NCI-H2029 treated with DMSO at 0.1 percent for 48 hours (cell line): ENCODE results near the gene CDC42BPG.

Experiments used
- DNase-seq: peaks from one replicate; lab custom pipeline; 2025; lab: John Stamatoyannopoulos, UW

CDC42BPG gene

DNA sequence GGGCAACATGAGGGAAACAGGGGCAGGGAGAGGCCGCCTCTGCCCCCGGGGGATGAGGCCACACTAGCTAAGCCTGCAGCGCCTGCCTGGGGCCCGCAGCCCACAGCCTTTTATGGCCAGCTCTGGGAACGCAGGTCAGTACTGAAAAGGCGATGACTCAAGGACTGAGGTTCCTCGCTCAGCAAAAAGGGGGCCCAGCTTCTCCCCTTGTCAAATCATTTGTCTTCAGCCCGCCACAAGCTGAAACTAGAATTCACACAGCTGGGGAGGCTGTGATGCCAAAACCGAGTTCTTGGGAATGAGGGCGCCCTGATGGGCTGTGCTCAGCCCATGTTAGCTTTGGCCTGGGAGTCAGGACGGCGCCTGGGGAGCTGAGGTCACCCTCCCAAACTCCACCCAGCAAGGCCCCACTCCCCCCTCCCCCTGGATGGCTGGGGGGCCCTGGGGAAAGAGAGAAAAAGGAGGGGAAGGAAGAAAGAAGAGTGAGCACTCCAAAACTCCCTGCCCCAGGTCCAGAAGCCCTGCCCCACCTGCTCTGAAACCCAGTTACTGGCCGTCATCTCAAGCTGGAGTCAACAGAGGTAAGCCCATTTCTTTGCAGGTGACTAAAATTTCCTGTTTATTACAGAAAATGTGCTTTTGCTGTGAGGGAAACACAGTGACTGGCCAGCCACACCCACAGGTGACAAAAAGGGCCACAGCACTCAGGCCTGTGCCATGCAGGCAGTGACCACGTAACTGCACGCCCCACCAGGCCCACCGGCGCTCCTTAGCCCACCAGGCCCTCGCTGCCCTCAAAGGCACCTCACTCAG is 20.2 kb upstream of the CDC42BPG start:
- no peak for DNase-seq

DNA sequence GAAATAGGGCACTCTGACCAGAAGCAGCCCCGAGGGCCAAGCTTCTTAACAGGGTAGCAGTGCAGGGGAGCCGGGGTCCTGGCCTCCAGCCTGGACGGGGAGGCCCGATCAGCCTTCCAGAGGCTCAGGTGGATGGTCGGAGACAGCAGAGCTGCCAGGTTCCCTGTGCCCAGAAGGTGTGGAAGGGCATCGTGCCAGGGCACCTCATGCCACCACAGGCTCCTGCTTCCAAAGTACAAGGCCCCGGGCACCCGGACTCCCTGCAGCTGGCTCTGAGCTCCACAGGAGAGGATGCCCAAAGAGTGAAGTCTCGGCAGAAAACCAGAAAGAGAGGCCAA is 19.7 kb upstream of the CDC42BPG start:
- DNase-seq: no peak

DNA sequence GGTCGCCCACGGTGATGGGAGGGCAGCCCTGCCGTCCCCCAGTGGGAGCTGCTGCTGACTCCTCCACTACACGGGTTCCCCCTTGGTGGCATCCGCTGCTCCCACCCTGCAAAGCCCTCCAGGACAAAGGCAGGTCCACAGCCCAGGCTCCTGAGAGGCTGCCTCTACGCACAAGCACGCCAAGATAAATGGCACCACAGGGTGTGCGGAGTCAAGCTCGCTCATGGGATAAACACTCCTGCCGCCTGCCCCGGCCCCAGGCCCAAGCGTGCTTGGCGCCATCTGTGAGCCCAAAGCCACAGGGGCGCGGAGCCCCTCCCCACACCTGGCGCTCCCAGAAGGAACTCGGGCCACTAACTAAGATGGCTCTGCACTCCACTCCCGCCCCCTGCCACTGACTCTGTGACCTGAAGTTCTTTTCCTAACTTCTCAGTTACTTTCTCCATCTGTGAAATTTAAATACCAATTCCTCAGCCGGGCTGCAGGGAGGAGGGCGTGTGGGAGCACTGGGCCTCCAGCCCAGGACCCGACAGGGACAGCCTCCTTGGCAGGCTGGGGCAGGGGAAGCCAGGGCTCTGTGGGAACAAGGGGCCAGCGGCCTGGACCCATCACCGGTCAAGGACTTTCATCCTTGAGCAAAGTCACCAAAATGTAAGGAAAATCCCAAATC is 19.1 kb upstream of the CDC42BPG start:
- no peak for DNase-seq

DNA sequence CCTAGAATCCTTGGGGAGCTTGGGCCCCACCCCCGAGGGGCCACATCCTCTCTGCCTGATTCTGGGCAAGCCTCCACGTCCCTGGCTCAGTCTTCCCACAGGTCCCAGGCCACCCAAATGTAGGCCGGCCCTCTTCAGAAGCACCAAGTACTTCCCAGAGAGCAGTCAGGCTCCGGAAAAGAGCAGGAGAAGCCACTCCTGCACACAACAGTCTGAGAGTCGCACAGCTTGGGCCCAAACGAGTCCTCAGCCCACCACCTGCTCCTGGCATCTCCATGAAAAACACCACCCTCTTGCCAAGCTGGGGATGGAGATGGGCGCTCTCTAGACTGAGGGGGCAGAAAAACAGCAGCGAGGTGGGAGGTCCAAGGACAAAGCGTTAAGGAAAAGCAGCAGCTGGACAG is 18.5 kb upstream of the CDC42BPG start:
- DNase-seq: no peak

DNA sequence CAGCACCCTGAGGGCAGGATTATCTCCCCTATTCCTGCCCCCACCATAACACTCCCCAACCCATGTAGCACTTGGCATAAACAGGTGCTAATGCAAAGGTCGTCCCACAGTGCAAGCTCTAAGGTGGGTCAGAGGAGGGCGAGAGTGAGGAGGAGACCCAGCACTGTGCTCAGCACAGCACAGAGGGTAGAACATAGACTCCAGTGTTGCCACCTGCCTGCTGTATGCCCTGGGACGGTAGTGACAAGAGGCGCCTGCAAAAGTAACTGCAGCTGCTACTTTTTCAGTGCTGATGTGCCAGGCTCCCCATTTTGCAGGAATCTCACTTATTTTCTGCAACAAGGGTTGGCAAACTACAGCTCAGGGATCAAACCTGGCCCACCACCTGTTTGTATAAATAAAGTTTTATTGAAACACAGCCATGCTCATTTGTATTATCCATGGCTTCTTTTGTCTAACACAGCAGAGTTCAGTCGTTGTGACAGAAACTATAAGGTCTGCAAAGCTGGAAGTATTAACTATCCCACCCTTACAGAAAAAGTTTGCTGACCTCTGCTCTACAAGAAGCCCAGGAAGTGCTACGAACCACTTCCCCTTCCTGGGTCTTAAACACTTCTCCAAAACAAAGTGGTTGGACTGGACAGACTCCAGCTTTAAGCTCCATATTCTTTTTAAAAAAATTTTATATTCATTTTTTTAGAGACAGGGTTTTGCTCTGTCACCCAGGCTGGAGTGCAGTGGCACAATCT is 16.9 kb upstream of the CDC42BPG start:
- DNase-seq: no peak

DNA sequence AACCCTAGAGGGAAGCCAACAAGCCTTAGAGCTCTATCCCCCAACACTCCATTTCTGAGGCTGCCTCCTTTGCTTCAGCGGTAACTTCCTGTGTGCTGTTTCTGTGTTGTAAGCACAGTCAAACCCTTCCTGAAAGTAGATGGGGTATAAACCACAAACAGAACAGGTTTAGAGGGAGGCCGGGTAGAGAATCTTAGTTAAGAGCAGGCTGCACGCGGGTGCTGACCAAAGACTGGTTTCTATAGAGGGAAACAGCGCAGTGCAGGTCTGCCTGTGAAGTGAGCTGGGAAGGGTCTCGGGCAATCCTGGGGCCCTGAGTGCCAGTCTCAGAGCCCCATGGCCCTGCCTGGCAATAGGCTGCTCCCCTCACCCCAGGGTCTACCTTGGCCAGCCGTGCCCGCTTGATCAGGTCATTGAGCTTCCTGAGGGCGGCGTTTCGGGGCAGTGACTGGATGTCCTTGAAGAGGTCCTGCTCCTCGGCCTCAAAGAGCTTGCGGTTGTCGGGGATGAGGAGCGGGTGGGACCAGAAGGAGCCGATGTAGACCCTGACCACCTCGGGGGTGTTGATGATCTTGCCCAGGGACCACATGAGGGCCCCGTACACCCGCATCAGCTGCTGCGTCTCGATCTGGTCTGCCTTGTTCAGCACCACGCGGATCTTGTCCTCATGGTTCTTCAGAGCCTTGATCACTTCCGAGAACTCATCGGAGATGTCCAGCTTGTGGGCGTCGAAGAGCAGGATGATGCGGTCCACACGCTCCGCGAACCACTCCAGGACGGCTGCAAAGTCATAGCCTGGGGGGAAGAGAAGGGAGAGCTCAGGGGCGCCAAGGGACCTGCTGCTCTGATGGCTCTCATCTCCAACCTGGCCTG is 15.3 kb upstream of the CDC42BPG start:
- DNase-seq: no peak

DNA sequence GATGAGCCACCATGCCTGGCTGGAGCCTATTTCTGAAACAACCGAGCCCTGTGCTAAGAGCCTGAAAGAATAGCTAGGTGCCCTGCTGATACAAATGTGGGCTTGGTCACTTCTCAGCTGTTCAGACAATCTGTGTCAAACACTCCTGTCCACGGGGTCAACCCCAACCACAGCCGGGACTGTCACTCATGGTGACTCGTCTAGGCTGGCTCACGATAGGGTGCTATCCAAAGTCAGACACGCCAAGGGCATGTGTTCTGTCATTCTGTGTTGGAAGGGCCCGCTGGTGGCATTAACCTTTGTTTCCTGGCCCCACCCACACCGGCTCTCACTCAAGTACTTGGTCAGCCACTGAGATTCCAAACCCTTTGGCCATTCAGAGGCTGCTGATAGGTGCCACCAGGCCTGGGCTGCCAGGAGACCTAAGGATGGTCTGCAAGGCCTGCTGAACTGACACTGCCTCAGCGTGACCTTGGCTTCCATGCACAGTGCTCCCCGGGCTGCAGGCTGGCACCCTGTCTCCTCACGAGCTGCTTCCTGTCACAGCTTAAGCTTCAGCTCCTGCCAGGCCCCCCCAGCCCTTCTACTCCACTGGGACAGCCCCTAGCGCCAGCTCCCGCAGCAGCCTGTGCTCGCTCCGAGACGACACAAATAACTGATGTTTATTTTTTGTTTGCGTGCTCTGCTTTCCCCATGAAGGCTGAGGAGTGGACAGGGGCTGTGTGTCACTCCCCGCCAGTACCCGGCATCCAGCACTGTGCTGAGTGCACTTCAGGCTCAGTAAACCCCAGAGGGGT is 14.2 kb upstream of the CDC42BPG start:
- no peak for DNase-seq

DNA sequence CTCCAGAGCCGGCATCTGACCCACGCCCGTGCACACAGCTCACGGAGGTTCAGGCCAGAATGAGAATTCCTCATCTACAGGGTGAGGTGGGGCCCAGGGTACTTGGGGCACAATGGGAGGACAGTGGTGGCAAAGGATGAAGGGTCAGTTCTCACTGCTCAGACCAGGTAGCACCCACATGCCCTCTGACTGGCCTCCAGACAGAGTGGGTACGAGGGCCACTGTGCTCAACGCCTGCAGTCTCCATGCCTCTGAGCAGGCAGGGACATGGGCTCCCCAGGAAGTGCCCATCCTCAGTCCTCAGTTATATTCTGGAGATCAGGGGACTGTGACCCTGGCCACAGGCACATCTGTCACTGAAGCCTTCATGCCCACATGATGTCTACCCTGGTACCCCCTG is 13.0 kb upstream of the CDC42BPG start:
- no peak for DNase-seq

DNA sequence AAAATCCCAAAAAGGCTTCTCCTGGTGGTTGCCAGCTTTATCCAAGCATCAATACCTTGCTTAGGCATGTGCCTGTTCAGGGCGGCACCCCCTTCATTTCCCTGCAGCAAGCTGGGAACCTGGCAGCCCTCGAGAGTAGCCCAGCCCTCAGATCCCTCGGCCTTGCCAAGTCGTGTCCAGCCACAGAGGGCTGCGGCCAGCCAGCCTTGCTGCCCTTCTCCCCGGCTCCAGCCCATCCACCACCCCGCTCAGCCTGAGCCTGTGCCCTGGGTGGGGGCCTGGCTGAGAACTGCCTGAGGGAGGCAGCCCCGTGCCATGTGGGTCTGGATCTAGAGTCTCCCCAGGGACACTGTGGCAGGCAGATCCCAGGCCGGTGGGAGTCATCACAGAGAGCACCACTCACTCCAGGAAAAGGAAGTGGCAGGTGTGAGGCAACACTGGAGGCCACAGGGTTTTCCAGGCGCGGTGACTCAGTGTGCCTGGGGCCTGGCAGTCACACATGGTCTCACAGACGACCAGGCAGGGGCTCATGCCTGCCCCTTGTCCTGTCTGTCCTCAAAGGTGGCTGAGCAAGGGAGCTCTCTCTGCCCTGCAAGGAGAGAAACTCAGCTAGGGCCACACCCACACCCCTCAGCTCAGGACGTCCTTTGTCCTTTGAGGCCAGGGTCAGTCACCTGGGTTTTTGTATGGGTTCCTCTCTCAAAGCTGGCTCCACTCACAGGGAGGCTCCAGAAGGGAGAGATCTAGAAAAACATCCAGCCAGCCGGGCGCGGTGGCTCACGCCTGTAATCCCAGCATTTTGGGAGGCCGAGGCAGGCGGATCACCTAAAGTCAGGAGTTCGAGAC is 12.2 kb upstream of the CDC42BPG start:
- DNase-seq: no peak

DNA sequence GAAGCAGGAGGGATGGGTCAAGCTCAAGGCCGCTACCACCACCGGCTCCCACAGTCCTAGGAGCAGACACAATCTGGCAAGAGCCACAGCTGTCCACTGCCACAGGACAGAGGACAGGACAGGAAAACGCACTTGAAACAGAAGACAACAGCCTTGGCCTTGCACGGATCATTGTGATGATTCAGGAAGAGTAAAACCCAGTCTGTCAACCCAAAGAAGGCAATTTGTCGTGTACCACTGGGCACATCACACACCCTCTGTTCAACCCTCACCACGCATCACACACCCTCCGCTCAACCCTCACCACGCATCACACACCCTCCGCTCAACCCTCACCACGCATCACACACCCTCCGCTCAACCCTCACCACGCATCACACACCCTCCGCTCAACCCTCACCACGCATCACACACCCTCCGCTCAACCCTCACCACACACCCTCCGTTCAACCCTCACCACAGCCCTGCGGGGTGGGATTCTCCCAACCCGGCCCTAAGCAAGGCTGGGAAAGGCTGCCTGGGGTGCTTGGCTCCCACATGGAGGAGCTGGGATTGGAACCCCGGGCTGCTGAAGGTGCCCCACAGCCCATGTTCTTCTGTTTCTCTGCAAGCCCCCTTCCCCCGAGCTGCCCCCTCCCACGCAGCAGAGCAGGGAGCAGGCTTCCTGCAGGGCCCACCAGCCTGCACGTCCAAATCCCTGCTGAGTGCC is 11.3 kb upstream of the CDC42BPG start:
- DNase-seq: no peak

DNA sequence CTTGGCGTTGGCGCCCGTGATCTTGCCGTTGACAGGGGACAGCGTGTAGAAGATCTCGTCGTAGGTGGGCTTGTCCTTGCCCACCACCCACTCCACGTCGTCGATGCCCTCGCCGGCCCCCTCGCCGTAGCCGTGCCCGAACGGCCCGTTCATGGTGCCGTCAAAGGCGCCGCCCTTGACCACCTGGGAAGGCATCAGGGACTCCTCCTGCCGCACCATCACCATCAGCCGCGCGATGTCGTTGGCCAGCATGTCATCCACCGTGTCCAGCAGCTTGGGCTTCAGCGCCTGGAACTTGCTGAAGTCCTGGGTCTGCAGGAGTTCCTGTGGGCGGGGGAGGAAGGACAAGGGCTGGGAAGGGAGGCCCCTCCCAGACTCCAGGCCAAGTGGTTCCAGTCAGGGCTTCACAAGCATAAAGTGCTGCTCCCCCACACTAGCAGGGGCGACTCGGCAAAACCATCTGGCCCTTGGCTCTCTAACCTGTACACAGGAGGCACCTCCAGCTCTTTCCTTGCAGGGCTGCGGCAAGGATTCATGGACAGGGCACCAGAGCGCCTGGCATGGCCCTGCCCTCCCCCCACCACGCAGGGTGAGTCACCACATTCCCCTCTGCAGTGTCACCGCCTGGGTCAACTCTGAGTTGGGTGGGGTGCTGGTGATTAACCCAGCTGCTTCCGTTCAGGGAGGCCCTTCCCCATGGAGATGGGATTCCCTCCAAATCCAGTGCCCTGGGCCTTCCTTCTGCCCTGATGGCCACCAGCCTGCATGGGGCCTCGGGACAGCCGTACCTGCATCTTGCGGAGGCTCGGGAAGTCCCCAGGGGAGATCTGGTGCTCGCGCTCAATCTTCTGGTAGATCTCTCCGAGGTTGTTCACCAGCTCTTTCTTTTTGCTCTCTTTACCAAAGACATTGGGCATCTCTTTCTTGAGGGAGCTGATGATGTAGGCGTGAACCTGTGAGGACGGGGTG is 10.4 kb upstream of the CDC42BPG start:
- DNase-seq: no peak

DNA sequence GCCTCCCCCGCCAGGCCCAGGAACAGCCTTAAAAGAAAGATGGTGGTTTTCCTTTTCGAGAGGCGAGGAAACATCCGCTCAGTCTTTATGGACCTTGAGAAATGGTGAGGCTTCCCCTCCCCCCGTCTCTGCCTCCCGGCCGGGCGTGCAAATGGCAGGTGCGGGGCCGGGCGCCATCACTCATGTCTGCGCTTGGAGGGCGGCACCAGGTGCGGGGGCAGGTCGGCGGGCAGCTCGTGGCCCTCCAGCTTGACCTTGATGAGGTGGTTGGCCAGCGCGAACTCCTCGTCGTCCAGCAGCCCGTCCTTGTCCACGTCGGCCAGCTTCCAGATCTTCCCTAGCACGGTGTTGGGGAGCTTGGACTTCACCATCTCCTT is 9.7 kb upstream of the CDC42BPG start:
- DNase-seq: no peak

DNA sequence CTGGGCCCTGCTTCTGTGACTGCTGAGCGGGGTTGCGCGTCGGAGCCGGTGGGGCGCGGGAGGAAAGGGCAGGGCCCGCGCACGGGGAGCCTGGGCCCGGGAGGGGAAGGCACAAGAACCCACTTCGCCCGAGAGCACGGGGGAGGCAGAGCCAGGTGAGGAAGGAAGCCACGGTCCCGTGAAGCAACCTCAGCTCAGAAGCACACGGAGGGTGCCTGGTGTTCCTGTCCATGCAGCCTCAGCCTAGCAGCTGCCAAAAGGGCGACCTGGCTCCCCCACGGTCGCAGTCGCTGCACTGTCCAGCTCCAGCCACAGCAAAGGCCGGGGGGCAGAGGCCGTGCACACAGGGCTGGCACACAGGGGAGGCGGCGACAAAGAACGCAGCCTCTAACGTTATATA is 9.3 kb upstream of the CDC42BPG start:
- DNase-seq: no peak

DNA sequence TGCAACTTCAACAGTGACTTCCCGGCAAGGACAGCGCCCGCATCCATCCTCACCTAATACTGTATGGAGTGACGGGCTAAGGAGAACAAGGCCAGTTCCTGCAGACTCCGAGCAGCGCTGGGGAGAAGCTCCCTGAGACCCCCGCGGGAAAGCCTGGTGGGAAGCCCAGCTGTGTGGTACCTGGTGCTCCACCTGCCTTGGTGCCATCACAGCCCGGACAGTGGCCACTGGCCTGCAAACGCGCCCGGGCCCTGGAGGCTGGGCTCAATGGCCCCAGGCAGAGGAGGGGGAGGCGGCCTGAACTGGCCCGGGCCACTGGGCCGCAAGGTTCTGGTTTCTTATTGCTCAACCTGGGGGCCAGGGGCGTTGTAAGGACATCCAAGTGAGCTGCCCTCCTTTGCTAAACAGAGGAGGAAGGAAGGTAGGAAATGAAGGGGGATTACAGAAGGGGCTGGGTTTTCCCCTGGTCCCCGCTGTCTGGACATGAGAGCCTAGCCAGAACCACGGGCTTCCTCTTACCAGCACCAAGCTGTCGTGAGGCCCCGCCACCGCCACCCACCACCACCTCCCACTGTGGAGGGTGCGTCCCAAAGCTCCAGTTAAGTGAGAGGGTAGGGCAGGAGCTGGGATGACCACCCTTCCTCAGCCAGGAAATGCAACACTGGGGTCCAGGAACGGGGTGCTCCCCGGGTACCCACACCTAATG is 8.5 kb upstream of the CDC42BPG start:
- DNase-seq: no peak

DNA sequence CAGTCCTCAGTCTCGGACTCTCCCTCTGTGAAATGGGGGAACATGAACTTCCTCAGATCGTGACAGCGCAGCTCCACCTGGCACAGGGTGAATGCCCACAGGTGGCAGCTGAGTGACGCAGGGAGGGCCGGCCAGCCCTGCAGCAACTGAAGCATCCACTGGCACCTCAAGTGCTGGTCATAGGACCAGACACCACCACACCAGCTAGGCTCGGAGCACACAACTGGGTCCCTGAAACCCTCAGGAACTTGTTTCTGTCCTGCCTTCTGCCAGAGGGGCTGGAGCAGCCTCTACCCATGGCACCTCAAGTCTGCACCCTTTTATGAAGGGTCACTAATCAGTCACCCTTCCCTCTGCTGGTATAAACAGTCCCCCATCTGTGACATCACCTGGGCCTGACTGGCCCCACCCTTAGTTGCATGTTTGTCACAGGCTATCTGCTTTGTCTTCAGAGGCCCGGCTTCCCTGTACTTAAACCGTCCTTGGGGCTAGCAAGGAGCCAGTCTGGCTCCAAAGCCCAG is 7.4 kb upstream of the CDC42BPG start:
- DNase-seq: no peak

DNA sequence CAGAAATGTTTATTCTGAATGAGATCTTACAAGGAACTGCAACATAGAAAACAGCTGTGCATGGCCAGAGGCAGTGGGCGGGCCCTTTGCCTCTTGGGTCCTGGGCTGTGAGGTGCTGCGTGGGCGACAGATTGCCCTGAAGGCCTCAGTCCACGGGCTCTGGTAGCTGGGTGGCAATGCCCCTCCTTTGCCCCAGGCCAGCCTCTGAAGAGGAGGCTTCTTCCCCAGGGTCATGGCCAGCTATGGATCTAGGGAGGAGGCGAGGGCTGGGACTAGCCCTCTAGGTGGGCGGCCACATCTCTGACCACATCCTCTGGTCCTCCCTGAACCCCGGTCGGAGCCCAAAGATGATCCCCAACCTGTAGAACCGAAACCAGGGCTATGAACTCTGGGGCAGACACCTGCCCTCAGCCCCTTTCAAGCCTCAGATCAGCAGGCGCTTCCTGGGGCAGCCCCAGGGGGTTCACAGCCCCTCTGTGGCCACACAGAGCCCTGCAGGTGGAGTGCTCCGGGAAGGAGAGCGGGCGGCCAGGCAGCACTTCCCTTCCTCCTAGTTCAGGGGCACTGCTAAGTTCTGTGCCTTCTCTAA is 6.6 kb upstream of the CDC42BPG start:
- no peak for DNase-seq
